A673 (cell line): ENCODE results near the gene DPH1. TPM values are rescaled to one million over a fixed set of nuclear protein-coding genes. Genes with fewer than 3 reads are reported as not detected.

Experiments used
- BruUV-seq: library from RNA; stranded (reverse); fragments of 400-500 nt; replicated peaks from 2 replicates; lab custom pipeline; 2021; lab: Mats Ljungman, UMichigan
- CTCF ChIA-PET: fragments of 300-600 bp; sonication (Branson Sonifier 250); formaldehyde crosslinking; loops from one replicate; lab custom pipeline; 2022; ENCODE audit warnings: antibody characterized with exemption; lab: Charles Lee
- POLR2A ChIA-PET: fragments of 300-600 bp; sonication (Branson Sonifier 250); formaldehyde crosslinking; loops from one replicate; lab custom pipeline; 2022; ENCODE audit warnings: antibody characterized with exemption; ENCODE audit not compliant: low non-redundant PET; lab: Charles Lee
- DNase-seq: peaks from one replicate; pipeline ENCODE4 v3.0.0-alpha.2; 2015; ENCODE audit warnings: low spot score
- H3K27ac ChIP-seq: fragments of 200-600 bp; sonication (generic); 2 replicates; pipeline ENCODE4 v1.5.1; 2016; ENCODE audit warnings: mixed run types, low read depth, mild to moderate bottlenecking, mixed read lengths, antibody characterized with exemption, low read length; ENCODE audit not compliant: poor library complexity, severe bottlenecking
- H3K27me3 ChIP-seq: fragments of 200-600 bp; sonication (generic); replicated peaks from 2 replicates; pipeline ENCODE4 v1.6.1; 2017; ENCODE audit warnings: mixed run types, low read depth, mild to moderate bottlenecking, mixed read lengths, antibody characterized with exemption, low read length; ENCODE audit not compliant: insufficient read depth, poor library complexity
- H3K36me3 ChIP-seq: fragments of 200-600 bp; sonication (generic); 2 replicates; pipeline ENCODE4 v1.6.1; 2016; ENCODE audit warnings: mixed run types, mild to moderate bottlenecking, mixed read lengths, antibody characterized with exemption, low read length; ENCODE audit not compliant: insufficient read depth, poor library complexity, severe bottlenecking
- H3K4me1 ChIP-seq: fragments of 200-600 bp; sonication (generic); 2 replicates; pipeline ENCODE4 v1.6.1; 2017; ENCODE audit warnings: mixed run types, mild to moderate bottlenecking, mixed read lengths, antibody characterized with exemption, low read length; ENCODE audit not compliant: insufficient read depth, poor library complexity, severe bottlenecking
- H3K4me3 ChIP-seq: fragments of 200-600 bp; sonication (generic); 2 replicates; pipeline ENCODE4 v1.5.1; 2016; ENCODE audit warnings: low read depth, mixed run types, mild to moderate bottlenecking, mixed read lengths, low read length; ENCODE audit not compliant: poor library complexity, severe bottlenecking
- H3K9me3 ChIP-seq: fragments of 200-600 bp; sonication (generic); 2 replicates; pipeline ENCODE4 v1.6.1; 2016; ENCODE audit warnings: mixed run types, low read depth, mild to moderate bottlenecking, mixed read lengths, antibody characterized with exemption, low read length; ENCODE audit not compliant: poor library complexity, severe bottlenecking
- EZH2 ChIP-seq: fragments of 200-600 bp; sonication (generic); IDR thresholded peaks from 2 replicates; pipeline ENCODE4 v1.6.1; 2017; ENCODE audit warnings: borderline replicate concordance, low read depth, mild to moderate bottlenecking, mixed read lengths, antibody characterized with exemption, low read length; ENCODE audit not compliant: poor library complexity, severe bottlenecking
- intact Hi-C: fragments of 100-400 bp; cut with micrococcal nuclease; formaldehyde crosslinking; loops from one replicate; pipeline ENCODE4 v1.10.0; 2022; ENCODE audit not compliant: unreplicated experiment
- total RNA-seq: library from RNA; stranded (reverse); gene quantifications from 2 replicates; pipeline ENCODE4 v1.2.3, GENCODE V29; 2021
- TF ChIP-seq, protein P1 (sequence below): fragments of 300-800, 200-600 bp; sonication (generic); conservative IDR thresholded peaks from 2 replicates; pipeline ENCODE4 v1.5.1; 2017; ENCODE audit warnings: low read depth, mild to moderate bottlenecking, antibody characterized with exemption, low read length, moderate library complexity, mixed read lengths

The DPH1 gene
- total RNA-seq, 1 experiment from 2014 or later = 51.1 TPM

- POLR2A ChIA-PET = interaction anchor here (0.6 kb wide), 1 partner anchor 12 kb away, joined by 4 read pairs; no protein-coding TSS in a partner anchor
- CTCF ChIA-PET = no interaction called here
- H3K27ac ChIP-seq = no peak overlapping the region
- no peaks in the 10 kb centered on the region for H3K9me3 ChIP-seq
- H3K4me3 ChIP-seq = no peak overlapping the region
- intact Hi-C loops = no loop called here
- H3K27me3 ChIP-seq = peaks cover 13% of the 10 kb centered on the region
- no peaks in the 10 kb centered on the region for H3K36me3 ChIP-seq
- DNase-seq = no peak
- BruUV-seq = no TSS peak
- TF ChIP-seq EZH2 = no peak
- TF ChIP-seq, protein P1, sequence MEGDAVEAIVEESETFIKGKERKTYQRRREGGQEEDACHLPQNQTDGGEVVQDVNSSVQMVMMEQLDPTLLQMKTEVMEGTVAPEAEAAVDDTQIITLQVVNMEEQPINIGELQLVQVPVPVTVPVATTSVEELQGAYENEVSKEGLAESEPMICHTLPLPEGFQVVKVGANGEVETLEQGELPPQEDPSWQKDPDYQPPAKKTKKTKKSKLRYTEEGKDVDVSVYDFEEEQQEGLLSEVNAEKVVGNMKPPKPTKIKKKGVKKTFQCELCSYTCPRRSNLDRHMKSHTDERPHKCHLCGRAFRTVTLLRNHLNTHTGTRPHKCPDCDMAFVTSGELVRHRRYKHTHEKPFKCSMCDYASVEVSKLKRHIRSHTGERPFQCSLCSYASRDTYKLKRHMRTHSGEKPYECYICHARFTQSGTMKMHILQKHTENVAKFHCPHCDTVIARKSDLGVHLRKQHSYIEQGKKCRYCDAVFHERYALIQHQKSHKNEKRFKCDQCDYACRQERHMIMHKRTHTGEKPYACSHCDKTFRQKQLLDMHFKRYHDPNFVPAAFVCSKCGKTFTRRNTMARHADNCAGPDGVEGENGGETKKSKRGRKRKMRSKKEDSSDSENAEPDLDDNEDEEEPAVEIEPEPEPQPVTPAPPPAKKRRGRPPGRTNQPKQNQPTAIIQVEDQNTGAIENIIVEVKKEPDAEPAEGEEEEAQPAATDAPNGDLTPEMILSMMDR = no peak
- peaks cover 26% of the 10 kb centered on the region for H3K4me1 ChIP-seq
Observed at GRCh38 chr17:2023256-2023655, 6.7 kb upstream of the DPH1 start.

DNA sequence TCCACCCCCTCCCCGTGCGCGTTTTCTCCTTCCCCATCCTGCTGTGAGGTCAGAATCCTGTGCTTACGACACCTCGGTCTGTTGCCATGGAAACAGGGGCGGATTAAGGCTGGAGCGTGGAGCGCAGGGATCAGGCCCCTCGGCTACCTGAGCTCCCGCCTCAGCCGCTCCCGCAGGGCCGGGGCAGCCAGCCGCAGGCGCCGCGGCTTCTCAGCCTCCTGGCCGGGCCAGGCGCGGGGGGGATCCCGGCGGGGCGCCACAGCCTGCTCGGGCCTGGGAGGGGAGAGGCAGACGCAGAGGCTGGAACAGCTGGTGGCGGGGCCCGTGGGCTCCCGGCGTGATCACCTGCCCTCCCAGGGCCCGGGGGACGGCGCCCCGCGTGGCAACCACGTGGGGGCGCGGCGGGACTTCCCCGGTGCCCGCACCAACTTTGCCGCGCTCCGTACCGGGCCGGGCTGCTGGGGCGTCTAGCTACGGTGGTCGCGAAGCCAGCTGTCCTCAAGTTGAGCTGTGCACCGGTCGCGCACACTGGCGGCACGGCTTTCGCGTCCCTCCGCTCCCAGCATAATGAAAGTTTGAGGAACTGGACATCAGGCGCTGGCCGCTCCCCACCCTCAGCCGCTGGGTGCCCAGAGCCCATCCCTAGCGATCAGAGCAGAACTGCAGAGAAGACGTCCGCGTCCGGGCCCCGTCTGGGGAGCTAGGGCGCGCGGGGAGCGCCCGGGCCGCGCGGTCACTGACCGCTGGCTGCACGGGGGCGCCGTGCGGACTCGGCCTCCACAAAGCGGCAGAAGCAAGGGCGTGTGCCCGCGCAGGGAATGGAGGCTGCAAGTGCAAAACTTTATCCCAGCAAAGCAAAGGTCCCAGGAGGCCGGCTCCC is 6.0 kb upstream of the DPH1 start:
- intact Hi-C loops = no loop called here
- TF ChIP-seq, protein P1 = no peak; the same call in 1 of the 2 replicates
- no peak for TF ChIP-seq EZH2
- Histone ChIP-seq H3K4me3 (peak overlapping the region; percentile 67), H3K27ac (no peak overlapping the region), H3K9me3 (no peaks in the 10 kb centered on the region), H3K36me3 (no peaks in the 10 kb centered on the region), H3K4me1 (peaks cover 33% of the 10 kb centered on the region), H3K27me3 (peaks cover 13% of the 10 kb centered on the region)
- ChIA-PET POLR2A (interaction anchor here (0.6 kb wide), 1 partner anchor 12 kb away, joined by 4 read pairs; no protein-coding TSS in a partner anchor), CTCF (no interaction called here)
- peak; percentile 68 for DNase-seq
- no TSS peak for BruUV-seq

DNA sequence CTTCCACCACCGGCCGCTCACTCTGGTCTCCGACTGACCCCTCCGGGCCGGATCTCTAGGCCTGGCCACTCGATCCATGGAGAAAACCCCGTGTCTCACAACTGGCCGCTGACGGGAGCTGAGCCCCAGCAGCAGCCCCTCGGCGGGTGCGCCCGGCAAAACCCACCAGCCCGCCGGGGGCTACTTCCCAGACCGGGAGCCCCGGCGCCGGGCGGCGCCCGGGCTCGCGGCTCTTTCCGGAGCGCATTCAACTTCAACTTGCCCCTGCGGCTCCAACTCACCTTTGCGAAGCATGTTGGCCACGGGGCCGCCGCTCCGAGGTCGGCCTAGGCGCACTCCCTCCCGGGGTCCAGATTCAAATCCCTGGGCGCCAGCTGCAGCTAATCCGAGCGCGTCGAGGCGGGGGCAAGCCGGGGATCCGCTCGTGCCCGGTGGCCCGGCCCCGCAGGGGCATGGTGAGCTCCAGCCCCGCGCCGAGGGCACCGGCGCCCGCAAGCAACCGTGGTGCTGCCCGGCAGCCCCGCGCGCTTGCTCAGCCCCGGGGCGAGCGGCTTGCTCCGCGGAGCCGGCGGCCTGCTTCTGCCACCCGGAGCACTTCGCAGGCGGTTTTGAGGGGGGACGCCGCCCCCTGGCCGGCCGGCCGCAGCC is 5.3 kb upstream of the DPH1 start:
- BruUV-seq = no TSS peak

More for the DNA sequence above, 5.3 kb upstream of the DPH1 start:
- POLR2A ChIA-PET = no interaction called here
- Histone ChIP-seq H3K27me3 (peaks cover 13% of the 10 kb centered on the region), H3K36me3 (no peaks in the 10 kb centered on the region), H3K4me3 (peak overlapping the region; percentile 67), H3K4me1 (peaks cover 40% of the 10 kb centered on the region), H3K9me3 (no peaks in the 10 kb centered on the region), H3K27ac (no peak overlapping the region)
- no peak for TF ChIP-seq EZH2
- TF ChIP-seq, protein P1 = no peak
- CTCF ChIA-PET = interaction anchor here (0.9 to 1.8 kb wide), 2 partner anchors 10 to 116 kb away, joined by 3 to 20 read pairs; no protein-coding TSS in a partner anchor
- DNase-seq = no peak
- intact Hi-C loops = loop anchor here (1.0 kb wide), 1 partner anchor 116 kb away; no protein-coding TSS in a partner anchor
